Stimulated activated CD4-positive, alpha-beta T cell treated with anti-CD3 and anti-CD28 coated beads, Interleukin-1b, Interleukin-23, amount 100 ng/mL, for 24 hours (primary cell): Measurements from ENCODE around the gene PCNX3.

ENCODE experiments used
- DNase-seq, 4 experiments: peaks; one replicate each; pipeline ENCODE4 v3.0.0-alpha.2; 2020; ENCODE audit warnings: low read depth in 4 of 4, low spot score in 1 of 4

PCNX3 gene

GRCh38 chr11:65580031-65580692 is 35.4 kb upstream of the PCNX3 start:
- no peak for DNase-seq

DNA sequence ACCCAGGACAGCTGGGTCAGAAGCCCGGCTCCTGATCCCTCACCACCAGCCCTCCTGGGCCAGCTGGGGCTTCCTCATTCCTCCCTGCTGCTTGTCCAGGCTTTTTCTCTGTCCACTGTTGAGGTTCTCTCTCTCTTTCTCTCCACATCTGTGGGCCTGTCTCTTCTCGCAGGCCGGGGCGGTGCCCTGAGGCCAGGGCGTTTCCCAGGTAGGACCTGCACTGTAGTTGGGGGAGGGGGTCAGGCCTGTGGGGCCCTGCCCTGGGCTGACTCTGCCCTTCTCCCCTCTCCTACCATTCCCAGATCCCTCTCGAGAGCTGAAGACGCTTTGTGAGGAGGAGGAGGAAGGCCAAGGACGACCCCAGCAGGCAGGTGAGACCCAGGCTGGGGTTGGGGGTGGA is 34.8 kb upstream of the PCNX3 start:
- no peak for DNase-seq

GRCh38 chr11:65581928-65582327 is 33.6 kb upstream of the PCNX3 start:
- DNase-seq = no peak

DNA sequence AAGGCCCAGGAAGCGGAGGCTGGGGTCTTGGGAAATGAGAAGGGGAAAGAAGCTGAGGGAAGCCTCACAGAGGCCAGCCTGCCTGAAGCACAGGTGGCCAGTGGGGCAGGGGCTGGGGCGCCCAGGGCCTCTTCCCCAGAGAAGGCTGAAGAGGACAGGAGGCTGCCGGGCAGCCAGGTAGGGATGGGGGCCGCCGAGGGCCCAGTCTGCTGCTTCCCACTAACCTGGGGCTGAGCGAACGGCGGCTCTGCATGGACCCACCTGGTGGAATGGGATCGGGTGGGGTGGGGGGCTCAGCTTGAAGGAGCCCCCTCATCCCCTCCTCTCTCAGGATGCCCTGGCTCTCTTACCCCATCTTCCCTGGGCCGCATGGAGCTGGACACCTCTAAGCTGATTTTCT is 32.0 kb upstream of the PCNX3 start:
- no peak for DNase-seq

DNA sequence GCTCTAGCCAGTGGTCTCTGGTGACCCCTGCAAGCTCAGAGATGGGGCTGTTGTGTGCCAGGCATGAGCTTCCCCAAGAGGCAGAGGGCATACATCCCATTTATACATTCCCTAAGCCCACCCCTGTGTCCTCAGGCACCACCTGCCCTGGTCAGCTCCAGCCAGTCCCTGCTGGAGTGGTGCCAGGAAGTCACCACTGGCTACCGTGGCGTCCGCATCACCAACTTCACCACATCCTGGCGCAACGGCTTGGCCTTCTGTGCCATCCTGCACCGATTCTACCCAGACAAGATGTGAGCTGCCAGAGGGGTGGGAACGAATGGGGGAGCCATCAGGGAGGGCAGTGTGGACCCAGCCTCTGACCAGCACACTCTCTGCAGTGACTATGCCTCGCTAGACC is 31.5 kb upstream of the PCNX3 start:
- DNase-seq = no peak

- DNase-seq = no peak
These were observed 30.8 kb upstream of the PCNX3 start for GRCh38 chr11:65584723-65585171.

GRCh38 chr11:65585396-65586246 is 30.0 kb upstream of the PCNX3 start:
- no peak for DNase-seq

DNA sequence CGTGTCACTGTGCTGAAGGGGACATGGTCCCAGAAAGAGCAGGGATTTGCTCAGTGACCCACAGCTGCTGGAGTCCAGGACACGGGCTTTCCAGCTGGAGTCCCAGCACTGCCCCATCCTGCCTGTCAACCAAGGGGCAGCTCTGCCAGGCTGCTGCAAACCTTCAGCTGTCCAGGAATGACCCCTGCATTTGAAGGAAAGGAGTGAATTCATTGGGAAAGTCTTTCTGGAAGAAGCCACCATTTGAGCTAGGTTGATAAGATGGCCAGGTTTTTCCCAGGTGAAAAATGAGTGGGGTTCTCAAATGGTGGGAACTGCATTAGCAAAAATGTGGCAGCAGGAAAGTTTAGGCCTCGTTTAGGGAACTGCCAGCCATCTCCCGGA is 29.3 kb upstream of the PCNX3 start:
- DNase-seq = no peak

- DNase-seq = no peak
These were observed 28.9 kb upstream of the PCNX3 start for GRCh38 chr11:65586676-65587075.

- DNase-seq = peak in 3 of 4 experiments; percentile 46 to 72 (median 60)
These were observed 27.1 kb upstream of the PCNX3 start for GRCh38 chr11:65588199-65589054.

DNA sequence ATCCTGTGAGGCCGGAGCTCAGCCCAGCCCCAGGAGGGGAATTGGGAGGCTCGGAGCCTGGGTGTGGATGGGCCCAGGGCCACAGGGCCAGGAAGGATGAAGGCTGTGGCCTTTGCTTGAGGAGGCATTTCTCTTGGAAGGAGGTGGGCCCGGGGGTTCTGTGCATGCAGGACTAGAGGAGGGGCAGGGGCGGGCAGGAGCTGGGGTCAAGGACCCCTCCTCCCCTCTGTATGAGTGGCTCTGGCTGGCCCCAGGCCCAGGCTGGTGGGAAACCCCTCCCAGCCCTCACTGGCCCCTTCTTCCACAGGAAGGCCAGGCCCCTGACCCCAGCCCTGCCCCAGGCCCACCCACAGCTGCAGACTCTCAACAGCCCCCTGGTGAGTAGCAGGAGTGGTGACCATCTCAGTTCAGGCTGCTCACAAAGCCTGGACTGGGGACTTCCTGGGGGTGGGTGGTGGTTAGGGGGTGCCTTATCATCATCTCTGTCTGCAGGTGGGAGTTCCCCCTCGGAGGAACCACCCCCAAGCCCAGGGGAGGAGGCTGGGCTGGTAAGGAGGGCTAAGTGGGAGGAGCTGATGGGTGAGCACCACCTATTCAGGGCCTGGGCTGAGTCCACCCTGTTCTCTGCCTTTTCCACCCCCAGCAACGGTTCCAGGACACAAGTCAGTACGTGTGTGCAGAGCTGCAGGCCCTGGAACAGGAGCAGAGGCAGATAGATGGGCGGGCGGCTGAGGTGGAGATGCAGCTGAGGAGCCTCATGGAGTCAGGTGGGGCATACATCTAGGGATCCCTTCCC is 25.9 kb upstream of the PCNX3 start:
- DNase-seq = no peak

- DNase-seq = no peak
These were observed 25.3 kb upstream of the PCNX3 start for GRCh38 chr11:65590240-65590738.

- DNase-seq = no peak
These were observed 23.4 kb upstream of the PCNX3 start for GRCh38 chr11:65591939-65592857.

DNA sequence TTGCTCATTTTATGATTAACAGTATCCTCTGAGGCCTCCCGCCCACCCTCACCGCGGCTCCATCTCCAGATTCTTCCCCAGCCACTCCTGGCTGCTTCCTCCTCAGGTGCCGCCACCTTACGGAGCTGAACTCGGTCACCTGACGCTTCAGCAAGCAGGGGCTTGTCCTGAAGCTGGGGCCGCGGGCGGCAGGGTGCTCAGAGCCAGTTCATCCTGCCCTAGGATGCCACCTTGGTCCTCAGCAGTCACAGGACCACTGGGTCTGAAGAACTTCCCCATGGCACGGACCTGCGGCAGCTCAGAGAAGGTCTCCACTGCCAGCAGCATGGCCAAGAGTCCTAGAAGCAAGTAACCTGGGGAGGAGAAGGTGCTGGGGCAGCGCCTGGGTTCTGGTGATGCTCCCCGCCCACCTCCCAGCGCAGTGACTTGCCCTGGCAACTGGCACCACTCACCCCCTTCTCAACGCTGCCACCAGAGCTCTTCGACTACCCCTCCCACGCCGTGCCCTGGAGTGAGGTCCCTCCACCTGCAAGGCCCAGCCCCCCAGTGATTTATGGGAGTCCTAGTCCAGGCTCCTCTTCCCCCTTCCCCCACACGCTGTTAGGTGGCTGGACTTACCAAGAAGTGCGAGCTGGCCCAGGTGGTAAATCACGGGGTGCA is 22.6 kb upstream of the PCNX3 start:
- no peak for DNase-seq

- DNase-seq = no peak
These were observed 21.8 kb upstream of the PCNX3 start for GRCh38 chr11:65593518-65594414.

DNA sequence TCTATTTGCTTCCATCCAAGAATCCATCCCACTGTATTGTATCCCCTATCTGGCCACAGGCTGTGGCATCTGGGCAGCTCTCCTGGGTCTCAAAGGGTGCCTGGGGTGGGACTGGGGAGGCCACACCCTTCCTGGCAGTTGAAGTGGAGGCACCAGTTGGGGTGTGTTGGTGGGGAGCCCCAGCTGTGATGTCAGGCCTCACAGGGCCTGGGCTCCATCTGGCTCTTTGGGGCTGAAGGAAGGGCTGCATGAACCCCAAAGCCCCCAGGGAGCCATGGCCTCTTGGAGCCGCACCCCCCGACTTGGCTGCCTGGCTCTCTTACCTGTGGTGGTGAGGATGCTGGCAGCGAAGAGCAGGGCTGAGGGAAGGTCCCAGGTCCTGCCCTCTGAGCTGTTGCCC is 20.4 kb upstream of the PCNX3 start:
- DNase-seq = no peak

GRCh38 chr11:65595543-65596281 is 19.9 kb upstream of the PCNX3 start, which contains the start of gene KCNK7:
Gene KCNK7 (minus strand): TSS chr11:65595800. CDS start chr11:65595772, 28 bp downstream.
- DNase-seq = no peak
